Activated T-helper 17 cell treated with anti-CD3 and anti-CD28 coated beads, Interleukin-2, amount 50 U/mL, for 72 hours (primary cell): ENCODE data around the gene MYL11. TPM values are rescaled to one million over a fixed set of nuclear protein-coding genes. Genes with fewer than 3 reads are reported as not detected.

Experiments used
- ATAC-seq: fragments of 150-1000 bp; cut with Tn5 transposase; replicated peaks from 2 replicates; pipeline ENCODE4 v1.10.0; 2021; ENCODE audit warnings: mild to moderate bottlenecking, moderate library complexity
- H3K27ac Mint-ChIP-seq: one replicate; pipeline ENCODE4 v1.8.0; 2022; ENCODE audit warnings: mixed read lengths
- H3K27me3 Mint-ChIP-seq: one replicate; pipeline ENCODE4 v1.8.0; 2022; ENCODE audit warnings: mixed read lengths
- H3K36me3 Mint-ChIP-seq: one replicate; pipeline ENCODE4 v1.8.0; 2022; ENCODE audit warnings: low read depth, mild to moderate bottlenecking, mixed read lengths
- H3K4me1 Mint-ChIP-seq: one replicate; pipeline ENCODE4 v1.8.0; 2022; ENCODE audit warnings: mixed read lengths
- H3K4me3 Mint-ChIP-seq: one replicate; pipeline ENCODE4 v1.8.0; 2022; ENCODE audit warnings: mild to moderate bottlenecking, mixed read lengths
- H3K9me3 Mint-ChIP-seq: one replicate; pipeline ENCODE4 v1.8.0; 2022; ENCODE audit warnings: mixed read lengths
- total RNA-seq, 2 donors: library from RNA; stranded (reverse); gene quantifications; one replicate each; pipeline ENCODE4 v1.2.3, GENCODE V29; 2022

The MYL11 gene
- total RNA-seq, 2 donors from 2014 or later = 1.6 TPM; not detected in 1

DNA sequence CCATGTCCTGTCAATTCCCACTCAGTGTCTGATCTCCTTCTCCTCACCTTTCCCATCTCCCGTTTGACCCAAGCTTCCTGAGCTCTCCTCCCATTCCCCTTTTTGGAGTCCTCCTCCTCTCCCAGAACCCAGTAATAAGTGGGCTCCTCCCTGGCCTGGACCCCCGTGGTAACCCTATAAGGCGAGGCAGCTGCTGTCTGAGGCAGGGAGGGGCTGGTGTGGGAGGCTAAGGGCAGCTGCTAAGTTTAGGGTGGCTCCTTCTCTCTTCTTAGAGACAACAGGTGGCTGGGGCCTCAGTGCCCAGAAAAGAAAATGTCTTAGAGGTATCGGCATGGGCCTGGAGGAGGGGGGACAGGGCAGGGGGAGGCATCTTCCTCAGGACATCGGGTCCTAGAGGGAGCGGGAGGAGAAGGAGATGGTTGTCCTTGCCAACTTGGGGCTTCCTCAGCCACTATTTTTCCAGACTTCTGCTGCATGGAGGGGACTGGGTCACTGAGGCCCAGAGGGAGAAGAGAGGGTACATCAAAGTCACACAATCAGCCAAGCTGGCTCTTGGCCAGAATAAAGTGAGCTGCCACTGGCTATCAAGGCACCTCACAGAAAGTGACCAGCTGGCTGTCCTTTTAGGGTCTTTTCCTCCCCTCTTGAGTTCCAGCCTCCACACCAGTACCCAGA lies 2.4 kb upstream of the MYL11 start:
- ATAC-seq = no peak
- Mint-ChIP-seq H3K27ac (peak overlapping the region; percentile 99), H3K4me1 (peaks cover 25% of the 10 kb centered on the region), H3K36me3 (peaks cover 32% of the 10 kb centered on the region), H3K27me3 (no peaks in the 10 kb centered on the region), H3K9me3 (no peaks in the 10 kb centered on the region), H3K4me3 (peak overlapping the region; percentile 98)

DNA sequence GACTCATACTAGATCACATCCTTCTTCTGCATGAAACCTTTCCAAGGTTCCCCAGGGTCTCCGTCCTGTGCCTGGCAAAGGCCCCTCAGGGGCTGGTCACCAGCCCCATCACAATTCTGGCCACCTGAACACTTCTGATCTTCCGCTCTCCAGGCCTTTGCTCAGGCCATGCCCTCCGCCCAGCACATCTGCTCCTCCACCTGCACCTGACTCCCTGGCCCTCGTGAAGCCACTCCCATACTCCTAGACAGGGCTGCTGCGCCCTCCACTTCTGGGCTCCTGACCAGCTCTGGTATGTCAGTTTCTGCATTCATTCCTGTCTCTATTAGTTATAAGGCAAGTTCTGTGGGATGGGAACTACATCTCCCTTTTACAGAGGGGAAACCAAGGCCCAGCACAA lies 1.9 kb upstream of the MYL11 start:
- Mint-ChIP-seq H3K27me3 (no peaks in the 10 kb centered on the region), H3K4me1 (peaks cover 23% of the 10 kb centered on the region), H3K4me3 (peak overlapping the region; percentile 98), H3K36me3 (peaks cover 32% of the 10 kb centered on the region), H3K27ac (peak overlapping the region; percentile 82), H3K9me3 (no peaks in the 10 kb centered on the region)
- ATAC-seq = no peak

DNA sequence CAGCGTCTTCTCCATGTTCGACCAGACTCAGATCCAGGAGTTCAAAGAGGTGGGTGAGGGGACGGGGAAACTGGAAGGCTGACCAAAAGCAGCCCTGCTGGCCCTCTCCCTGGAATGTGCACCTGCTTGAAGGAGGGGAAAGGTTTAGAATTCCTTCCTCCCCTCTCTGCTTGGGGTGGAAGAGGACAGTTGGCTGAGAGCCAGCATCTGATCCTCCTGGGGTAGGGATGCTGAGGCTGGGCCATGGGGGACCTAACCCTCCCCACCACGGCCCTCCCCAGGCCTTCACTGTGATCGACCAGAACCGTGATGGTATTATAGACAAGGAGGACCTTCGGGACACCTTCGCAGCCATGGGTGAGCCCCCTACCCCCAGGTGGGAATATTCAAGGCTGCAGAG lies 1.3 kb downstream of the MYL11 start:
- ATAC-seq = no peak
- Mint-ChIP-seq H3K27ac (peak overlapping the region; percentile 38), H3K36me3 (peaks cover 40% of the 10 kb centered on the region), H3K27me3 (no peaks in the 10 kb centered on the region), H3K4me1 (peaks cover 27% of the 10 kb centered on the region), H3K4me3 (peak overlapping the region; percentile 85), H3K9me3 (no peaks in the 10 kb centered on the region)

DNA sequence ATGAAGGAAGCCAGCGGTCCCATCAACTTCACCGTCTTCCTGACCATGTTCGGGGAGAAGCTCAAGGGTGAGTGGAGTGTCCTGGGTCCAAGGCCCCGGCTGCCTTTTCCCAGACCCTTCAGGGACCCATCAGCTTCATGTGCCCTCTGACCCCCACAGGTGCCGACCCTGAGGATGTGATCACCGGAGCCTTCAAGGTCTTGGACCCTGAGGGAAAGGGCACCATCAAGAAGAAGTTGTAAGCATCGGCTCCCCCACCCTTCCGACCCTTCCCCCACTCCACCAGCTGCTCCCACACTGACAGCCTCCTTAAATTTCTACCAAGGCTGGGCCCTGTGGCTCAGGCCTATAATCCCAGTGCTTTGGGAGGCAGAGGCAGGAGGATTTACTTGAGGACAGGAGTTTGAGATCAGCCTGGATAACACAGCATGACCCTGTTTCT lies 1.9 kb downstream of the MYL11 start:
- Mint-ChIP-seq H3K27ac (peak overlapping the region; percentile 99), H3K4me3 (peak overlapping the region; percentile 85), H3K27me3 (no peaks in the 10 kb centered on the region), H3K4me1 (peaks cover 22% of the 10 kb centered on the region), H3K9me3 (no peaks in the 10 kb centered on the region), H3K36me3 (peaks cover 46% of the 10 kb centered on the region)
- ATAC-seq = no peak

GRCh38 chr16:30377050-30377811 lies 2.6 kb downstream of the MYL11 start:
- H3K36me3 Mint-ChIP-seq = peaks cover 50% of the 10 kb centered on the region
- H3K4me3 Mint-ChIP-seq = peak overlapping the region; percentile 85
- peak overlapping the region; percentile 99 for H3K27ac Mint-ChIP-seq
- no peak for ATAC-seq
- H3K9me3 Mint-ChIP-seq = no peaks in the 10 kb centered on the region
- no peaks in the 10 kb centered on the region for H3K27me3 Mint-ChIP-seq
- H3K4me1 Mint-ChIP-seq = peaks cover 15% of the 10 kb centered on the region

- peak; percentile 58 for ATAC-seq
- peak overlapping the region; percentile 99 for H3K27ac Mint-ChIP-seq
- peaks cover 50% of the 10 kb centered on the region for H3K36me3 Mint-ChIP-seq
- peaks cover 15% of the 10 kb centered on the region for H3K4me1 Mint-ChIP-seq
- H3K4me3 Mint-ChIP-seq = peak overlapping the region; percentile 85
- no peaks in the 10 kb centered on the region for H3K9me3 Mint-ChIP-seq
- H3K27me3 Mint-ChIP-seq = no peaks in the 10 kb centered on the region
These were observed 3.2 kb downstream of the MYL11 start for GRCh38 chr16:30377812-30378235.

DNA sequence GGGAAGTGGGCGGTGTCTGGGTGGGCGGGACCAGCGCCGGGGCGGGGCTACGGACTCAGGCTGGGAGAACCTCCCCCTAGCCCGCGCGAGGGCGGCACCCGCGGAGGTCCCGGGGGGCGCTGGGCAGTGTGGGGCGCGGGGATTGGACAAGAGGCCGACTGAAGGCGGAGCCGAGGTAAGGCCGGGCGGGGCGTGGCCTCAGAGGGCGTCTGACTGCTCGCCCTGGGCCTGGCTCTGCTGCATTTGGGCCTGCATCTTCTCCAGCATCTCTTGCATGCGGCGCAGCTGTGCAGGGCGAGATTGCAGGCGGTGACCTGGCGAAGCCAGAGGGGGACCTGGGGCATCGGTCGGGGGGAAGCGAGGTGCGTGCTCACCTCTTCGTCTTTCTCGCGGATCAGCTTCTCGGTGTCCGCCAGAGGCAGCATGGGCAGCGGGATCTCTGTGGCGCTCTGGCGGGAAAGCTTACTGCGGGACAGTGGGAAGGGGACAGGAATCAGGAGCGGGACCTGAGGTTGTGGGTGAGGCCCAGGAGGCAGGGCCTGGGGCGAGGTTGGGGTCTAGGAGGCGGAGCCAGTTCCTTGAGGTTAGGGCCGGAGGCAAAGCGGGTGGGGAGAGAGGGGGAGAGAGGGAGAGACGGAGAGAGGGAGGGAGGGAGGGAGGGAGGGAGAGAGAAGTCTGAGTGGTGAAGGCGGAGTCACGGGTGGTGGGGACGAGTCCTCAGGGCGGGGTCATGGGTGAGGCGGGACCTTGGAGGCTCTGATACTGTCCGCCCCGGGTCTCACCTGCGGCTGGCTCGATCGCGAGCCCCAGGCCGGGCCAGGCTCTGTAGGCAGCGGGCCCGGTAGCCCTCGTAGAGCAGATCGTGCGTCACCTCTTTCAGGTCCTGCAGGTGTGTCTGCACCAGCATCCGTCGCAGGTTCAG lies 3.9 kb downstream of the MYL11 start:
- Mint-ChIP-seq H3K4me3 (peak overlapping the region; percentile 85), H3K27me3 (no peaks in the 10 kb centered on the region), H3K9me3 (no peaks in the 10 kb centered on the region), H3K36me3 (peaks cover 50% of the 10 kb centered on the region), H3K27ac (peak overlapping the region; percentile 99), H3K4me1 (peaks cover 15% of the 10 kb centered on the region)
- ATAC-seq = peak; percentile 87

DNA sequence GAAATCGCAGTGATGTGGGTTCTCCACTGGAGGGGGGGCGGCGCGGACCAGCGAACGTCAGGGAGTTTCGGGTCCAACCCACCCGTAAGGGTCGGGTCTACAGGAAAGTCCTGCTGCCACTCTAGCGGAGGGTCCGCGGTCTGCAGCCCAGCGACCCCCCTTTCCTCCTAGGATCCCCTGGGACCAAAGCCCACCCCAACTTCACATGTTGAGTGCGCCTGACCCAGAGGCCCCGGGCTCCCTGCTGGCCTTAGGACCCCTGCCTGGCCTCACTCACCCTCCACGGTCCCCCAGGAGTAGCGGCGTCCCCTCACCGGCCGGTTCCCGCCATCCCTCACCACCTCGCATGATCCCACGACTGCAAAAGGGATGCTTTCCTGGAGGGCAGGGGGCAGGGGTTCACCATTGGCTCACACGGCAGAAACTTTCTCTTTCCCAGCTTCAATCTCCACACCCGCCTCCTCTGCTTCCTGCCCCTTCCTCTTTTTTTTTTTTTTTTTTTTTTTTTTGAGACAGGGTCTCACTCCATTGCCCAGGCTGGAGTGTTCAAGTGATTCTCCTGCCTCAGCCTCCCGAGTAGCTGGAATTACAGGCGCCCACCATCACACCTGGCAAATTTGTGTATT lies 4.7 kb downstream of the MYL11 start:
- Mint-ChIP-seq H3K4me3 (peak overlapping the region; percentile 85), H3K36me3 (peaks cover 50% of the 10 kb centered on the region), H3K4me1 (peaks cover 19% of the 10 kb centered on the region), H3K27ac (peak overlapping the region; percentile 99), H3K9me3 (no peaks in the 10 kb centered on the region), H3K27me3 (no peaks in the 10 kb centered on the region)
- ATAC-seq = no peak

DNA sequence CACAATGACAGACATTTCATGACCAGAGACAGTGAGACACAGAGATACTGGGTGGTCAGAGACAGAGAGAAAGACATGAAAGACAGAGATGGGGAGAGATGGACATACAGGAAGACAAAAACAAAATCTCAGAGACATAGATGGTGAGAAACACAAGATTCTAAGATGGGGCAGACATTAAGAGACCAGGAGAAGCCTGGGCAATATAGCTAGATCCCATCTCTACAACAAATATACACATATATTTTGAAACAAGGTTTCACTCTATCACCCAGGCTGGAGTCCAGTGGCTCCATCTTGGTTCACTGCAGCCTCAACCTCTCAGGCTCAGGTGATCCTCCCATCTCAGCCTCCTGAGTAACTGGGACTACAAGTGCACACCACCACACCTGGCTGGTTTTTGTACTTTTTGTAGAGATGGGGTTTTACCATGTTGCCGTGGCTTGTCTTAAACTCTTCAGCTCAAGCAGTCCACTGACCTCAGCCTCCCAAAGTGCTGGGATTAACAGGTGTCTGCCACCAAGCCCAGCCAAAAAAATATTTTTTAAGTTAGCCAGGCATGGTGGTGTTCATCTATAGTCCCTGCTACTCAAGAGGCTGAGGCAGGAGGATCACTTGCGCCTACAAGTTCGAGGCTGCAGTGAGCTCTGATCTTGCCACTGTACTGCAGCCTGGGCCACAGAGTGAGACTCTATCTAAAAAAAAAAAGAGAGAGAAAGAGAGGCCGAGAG lies 5.6 kb downstream of the MYL11 start:
- Mint-ChIP-seq H3K27ac (peak overlapping the region; percentile 99), H3K4me3 (peak overlapping the region; percentile 85), H3K27me3 (no peaks in the 10 kb centered on the region), H3K36me3 (peaks cover 50% of the 10 kb centered on the region), H3K9me3 (no peaks in the 10 kb centered on the region), H3K4me1 (peaks cover 19% of the 10 kb centered on the region)
- ATAC-seq = no peak

- H3K4me1 Mint-ChIP-seq = peaks cover 19% of the 10 kb centered on the region
- H3K27ac Mint-ChIP-seq = peak overlapping the region; percentile 81
- peak overlapping the region; percentile 85 for H3K4me3 Mint-ChIP-seq
- no peaks in the 10 kb centered on the region for H3K9me3 Mint-ChIP-seq
- no peak for ATAC-seq
- peaks cover 50% of the 10 kb centered on the region for H3K36me3 Mint-ChIP-seq
- no peaks in the 10 kb centered on the region for H3K27me3 Mint-ChIP-seq
These were observed 6.2 kb downstream of the MYL11 start for GRCh38 chr16:30380803-30381208.

GRCh38 chr16:30381291-30382041 lies 6.9 kb downstream of the MYL11 start:
- Mint-ChIP-seq H3K4me1 (peaks cover 19% of the 10 kb centered on the region), H3K4me3 (peak overlapping the region; percentile 85), H3K27me3 (no peaks in the 10 kb centered on the region), H3K9me3 (no peaks in the 10 kb centered on the region), H3K36me3 (peaks cover 50% of the 10 kb centered on the region), H3K27ac (peak overlapping the region; percentile 81)
- no peak for ATAC-seq

DNA sequence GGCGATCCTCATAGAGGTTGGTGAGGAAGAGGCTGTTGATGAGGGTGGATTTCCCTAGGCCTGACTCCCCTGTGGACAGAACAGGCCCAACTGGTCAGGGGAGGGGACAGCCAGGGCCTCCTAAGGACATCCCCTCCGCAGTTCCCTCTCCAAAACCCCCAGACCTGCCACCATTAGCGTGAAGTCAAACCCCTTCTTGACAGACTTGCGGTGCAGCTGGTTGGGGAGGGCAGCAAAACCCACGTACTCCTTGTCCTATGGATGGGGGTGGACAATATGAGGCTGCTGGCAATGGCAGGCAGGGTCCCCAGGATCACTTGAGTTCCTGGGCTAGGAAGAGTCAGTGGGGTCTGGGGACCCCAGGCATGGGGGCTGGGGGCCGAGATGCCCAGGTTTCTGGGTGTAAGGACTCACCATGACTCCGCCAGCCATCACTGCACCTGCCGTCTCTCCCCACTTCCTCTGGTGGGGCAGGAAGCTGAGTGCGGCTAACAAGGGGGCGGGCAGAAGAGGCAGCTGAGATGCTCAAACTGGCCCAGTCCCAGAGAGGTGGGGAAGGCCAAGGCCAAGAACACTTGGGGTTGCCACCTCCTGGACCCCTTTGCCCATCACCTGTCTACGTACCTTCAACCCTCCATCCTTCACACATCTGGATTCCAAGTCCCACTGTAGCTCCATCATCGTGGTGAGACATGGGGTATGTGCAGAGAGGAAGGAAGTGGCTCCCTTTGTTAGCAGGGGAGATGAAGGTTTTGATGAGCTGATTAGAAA lies 7.7 kb downstream of the MYL11 start, which contains the start of gene SEPTIN1:
TSS of gene SEPTIN1 (minus strand) at position 451 of the 771 bp plus-strand sequence. CDS start at position 432, 19 bp downstream.
- Mint-ChIP-seq H3K27ac (peak within 1 kb of the TSS; percentile 81), H3K36me3 (peaks cover 46% of the 10 kb centered on the region), H3K9me3 (no peaks in the 10 kb centered on the region), H3K27me3 (no peaks in the 10 kb centered on the region), H3K4me3 (peak within 1 kb of the TSS; percentile 85), H3K4me1 (peaks cover 16% of the 10 kb centered on the region)
- peak; percentile 56 for ATAC-seq
